Choroid plexus epithelial cell (primary cell): ENCODE results near the gene HSD3B1.

Experiments
- DNase-seq: peaks from one replicate; pipeline ENCODE4 v3.0.0-alpha.2; 2010; ENCODE audit warnings: low read depth
- H3K4me3 ChIP-seq: 2 replicates; pipeline ENCODE4 v1.5.1; 2011; ENCODE audit warnings: low read depth, mild to moderate bottlenecking, control low read depth, low read length, moderate library complexity
- TF ChIP-seq, protein P1 (sequence below): conservative IDR thresholded peaks from 2 replicates; pipeline ENCODE4 v1.5.1; 2011; ENCODE audit warnings: low read depth, mild to moderate bottlenecking, control low read depth, inconsistent platforms, low read length, moderate library complexity

HSD3B1 gene

GRCh38 chr1:119480175-119480574 is 26.8 kb upstream of the HSD3B1 start:
- TF ChIP-seq, protein P1, sequence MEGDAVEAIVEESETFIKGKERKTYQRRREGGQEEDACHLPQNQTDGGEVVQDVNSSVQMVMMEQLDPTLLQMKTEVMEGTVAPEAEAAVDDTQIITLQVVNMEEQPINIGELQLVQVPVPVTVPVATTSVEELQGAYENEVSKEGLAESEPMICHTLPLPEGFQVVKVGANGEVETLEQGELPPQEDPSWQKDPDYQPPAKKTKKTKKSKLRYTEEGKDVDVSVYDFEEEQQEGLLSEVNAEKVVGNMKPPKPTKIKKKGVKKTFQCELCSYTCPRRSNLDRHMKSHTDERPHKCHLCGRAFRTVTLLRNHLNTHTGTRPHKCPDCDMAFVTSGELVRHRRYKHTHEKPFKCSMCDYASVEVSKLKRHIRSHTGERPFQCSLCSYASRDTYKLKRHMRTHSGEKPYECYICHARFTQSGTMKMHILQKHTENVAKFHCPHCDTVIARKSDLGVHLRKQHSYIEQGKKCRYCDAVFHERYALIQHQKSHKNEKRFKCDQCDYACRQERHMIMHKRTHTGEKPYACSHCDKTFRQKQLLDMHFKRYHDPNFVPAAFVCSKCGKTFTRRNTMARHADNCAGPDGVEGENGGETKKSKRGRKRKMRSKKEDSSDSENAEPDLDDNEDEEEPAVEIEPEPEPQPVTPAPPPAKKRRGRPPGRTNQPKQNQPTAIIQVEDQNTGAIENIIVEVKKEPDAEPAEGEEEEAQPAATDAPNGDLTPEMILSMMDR, result no peak
- no peak for DNase-seq
- H3K4me3 ChIP-seq, result no peak overlapping the region

DNA sequence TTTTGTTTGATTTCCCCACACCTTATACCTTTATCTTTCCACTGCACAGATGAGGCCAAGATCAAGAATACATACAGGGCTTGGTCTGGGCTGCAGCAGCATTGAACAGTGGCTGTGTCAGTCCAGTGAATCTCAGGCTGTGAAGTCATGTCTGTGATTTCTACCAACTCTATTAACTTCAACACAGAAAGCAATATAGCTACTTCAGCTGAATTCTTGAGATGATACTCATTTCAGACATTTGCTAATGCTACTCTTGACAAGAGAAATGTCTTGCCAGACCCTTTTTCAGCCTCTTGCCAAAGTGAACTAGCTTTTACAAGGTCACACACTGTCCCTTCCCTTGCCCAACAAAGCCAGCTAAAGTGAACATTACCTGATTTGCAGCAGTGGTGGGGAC is 25.1 kb upstream of the HSD3B1 start:
- no peak overlapping the region for H3K4me3 ChIP-seq
- TF ChIP-seq, protein P1, result no peak
- no peak for DNase-seq

GRCh38 chr1:119482517-119483425 is 24.2 kb upstream of the HSD3B1 start:
- TF ChIP-seq, protein P1, result no peak
- no peak for DNase-seq
- H3K4me3 ChIP-seq, result no peak overlapping the region

GRCh38 chr1:119483441-119484200 is 23.4 kb upstream of the HSD3B1 start:
- no peak for DNase-seq
- no peak overlapping the region for H3K4me3 ChIP-seq
- TF ChIP-seq, protein P1, result no peak

GRCh38 chr1:119485201-119485600 is 21.8 kb upstream of the HSD3B1 start:
- TF ChIP-seq, protein P1, result no peak
- H3K4me3 ChIP-seq, result no peak overlapping the region
- no peak for DNase-seq

DNA sequence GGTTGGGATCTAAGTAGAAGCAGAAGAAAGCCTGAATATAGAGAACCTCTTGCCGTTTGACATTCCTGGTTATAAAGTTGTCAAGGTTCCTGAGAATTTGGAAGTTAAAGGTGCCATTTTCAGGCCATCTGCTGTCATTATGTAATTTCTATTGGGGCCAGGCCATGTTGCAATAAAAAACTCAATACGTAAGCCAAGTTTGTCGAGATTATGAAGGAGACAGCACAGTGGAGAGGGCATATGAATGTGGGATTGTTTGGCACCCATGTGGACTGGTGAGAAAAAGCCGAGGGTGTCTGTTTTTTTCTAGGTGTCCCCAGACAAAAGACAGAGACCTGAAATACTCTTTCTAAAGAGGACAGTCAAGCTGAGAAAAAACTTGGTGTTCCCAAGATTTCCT is 18.8 kb upstream of the HSD3B1 start:
- DNase-seq, result no peak
- TF ChIP-seq, protein P1, result no peak

More for the DNA sequence above, 18.8 kb upstream of the HSD3B1 start:
- no peak overlapping the region for H3K4me3 ChIP-seq
